ENCODE results near the gene PLA2G2A.

GRCh38 chr1:19987719-19988118 is 8.3 kb upstream of the PLA2G2A start:
- no peak for TF ChIP-seq EZH2 (IDR thresholded peaks at IDR 0.05; ENCODE audit: borderline replicate concordance, insufficient read depth, low read depth, low read length, poor library complexity, severe bottlenecking)
- TF ChIP-seq CTCF (IDR thresholded peaks at IDR 0.05): no peak

All from B cell (primary cell).